22Rv1 (cell line): Measurements from ENCODE around the gene C1orf21.

ENCODE experiments used
- H3K27ac ChIP-seq: fragments of 450-650 bp; 2 replicates; pipeline ENCODE4 v1.5.1; 2017
- ZFX ChIP-seq: fragments of 450-650 bp; IDR thresholded peaks from 2 replicates; pipeline ENCODE4 v1.6.1; 2017; ENCODE audit warnings: antibody characterized with exemption, borderline replicate concordance
- TF ChIP-seq, protein P1 (sequence below): fragments of 450-650 bp; IDR thresholded peaks from 2 replicates; pipeline ENCODE4 v1.5.1; 2017; ENCODE audit warnings: mild to moderate bottlenecking

C1orf21 gene

GRCh38 chr1:184502161-184502560, 115.3 kb downstream of the C1orf21 start:
- no peak overlapping the region for H3K27ac ChIP-seq
- TF ChIP-seq, protein P1, sequence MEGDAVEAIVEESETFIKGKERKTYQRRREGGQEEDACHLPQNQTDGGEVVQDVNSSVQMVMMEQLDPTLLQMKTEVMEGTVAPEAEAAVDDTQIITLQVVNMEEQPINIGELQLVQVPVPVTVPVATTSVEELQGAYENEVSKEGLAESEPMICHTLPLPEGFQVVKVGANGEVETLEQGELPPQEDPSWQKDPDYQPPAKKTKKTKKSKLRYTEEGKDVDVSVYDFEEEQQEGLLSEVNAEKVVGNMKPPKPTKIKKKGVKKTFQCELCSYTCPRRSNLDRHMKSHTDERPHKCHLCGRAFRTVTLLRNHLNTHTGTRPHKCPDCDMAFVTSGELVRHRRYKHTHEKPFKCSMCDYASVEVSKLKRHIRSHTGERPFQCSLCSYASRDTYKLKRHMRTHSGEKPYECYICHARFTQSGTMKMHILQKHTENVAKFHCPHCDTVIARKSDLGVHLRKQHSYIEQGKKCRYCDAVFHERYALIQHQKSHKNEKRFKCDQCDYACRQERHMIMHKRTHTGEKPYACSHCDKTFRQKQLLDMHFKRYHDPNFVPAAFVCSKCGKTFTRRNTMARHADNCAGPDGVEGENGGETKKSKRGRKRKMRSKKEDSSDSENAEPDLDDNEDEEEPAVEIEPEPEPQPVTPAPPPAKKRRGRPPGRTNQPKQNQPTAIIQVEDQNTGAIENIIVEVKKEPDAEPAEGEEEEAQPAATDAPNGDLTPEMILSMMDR = no peak
- TF ChIP-seq ZFX = no peak

DNA sequence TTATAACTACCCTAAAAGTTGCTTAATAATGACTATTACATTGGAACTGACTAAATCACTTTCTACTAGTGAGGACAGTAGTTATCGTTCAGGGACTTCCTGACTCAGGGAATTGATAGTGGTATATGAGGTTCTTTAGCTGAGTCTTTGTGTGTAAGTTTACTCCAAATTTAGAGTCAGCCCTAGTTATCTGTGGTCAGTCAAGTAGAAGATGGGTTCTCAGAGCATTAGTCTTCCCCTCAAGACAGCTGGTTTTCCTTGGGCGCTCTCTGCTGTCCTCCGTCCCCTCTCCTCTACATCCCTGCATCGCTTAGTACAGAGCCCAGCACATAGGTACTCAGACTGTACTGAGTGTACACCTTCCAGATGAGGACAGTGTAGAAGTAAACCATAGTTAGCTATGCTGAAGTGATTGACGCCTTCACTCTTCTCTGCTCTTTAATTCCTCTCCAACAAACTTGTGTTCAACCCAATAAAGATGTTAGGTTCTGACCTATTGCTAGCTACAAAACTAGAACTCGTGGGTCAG, 116.5 kb downstream of the C1orf21 start:
- TF ChIP-seq ZFX = no peak
- TF ChIP-seq, protein P1 = no peak
- H3K27ac ChIP-seq = no peak overlapping the region

- TF ChIP-seq, protein P1 = no peak
- TF ChIP-seq ZFX = no peak
- peak overlapping the region; percentile 32 for H3K27ac ChIP-seq
Observed at GRCh38 chr1:184504040-184504954, 117.5 kb downstream of the C1orf21 start.

- TF ChIP-seq, protein P1 = no peak
- no peak for TF ChIP-seq ZFX
- peak overlapping the region; percentile 32 for H3K27ac ChIP-seq
Observed at GRCh38 chr1:184504955-184505338, 118.1 kb downstream of the C1orf21 start.

DNA sequence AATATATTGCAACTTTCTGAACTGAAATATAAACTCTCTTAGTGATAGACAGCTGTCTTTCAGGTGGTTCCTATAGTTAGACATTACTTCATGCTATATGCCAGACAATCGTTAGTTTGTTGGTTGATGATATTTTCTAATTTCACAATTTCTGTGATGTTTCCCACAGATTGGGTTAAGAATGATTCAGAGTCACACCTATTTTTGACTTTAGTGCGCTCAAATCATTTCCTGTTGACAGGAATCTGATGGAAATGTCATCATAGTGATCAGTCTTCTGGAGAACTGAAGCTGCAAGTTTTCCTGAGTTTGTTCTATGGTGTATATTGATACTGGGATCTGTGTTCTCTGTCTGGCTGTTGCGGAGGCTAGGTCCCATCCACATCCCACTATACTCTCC, 119.7 kb downstream of the C1orf21 start:
- TF ChIP-seq, protein P1 = no peak
- no peak for TF ChIP-seq ZFX
- H3K27ac ChIP-seq = no peak overlapping the region

DNA sequence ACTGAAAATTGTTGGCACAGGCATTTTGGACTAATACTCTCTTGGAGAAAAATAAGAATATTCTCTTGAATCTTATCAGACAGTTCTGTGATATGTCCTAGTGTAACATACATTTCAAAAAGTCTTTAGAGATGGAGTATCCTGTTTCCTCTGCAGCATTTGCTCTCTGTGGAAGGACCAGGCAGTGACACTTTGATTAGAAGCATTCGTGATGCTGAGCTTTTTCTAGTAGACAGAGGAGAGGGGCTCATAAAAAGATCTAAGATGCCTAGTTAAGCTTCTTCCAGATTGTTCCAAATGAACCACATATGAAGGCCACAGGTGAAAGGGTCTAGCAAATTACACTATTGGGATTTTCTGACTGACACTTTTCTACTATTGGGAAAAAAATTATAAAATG, 120.3 kb downstream of the C1orf21 start:
- no peak for TF ChIP-seq ZFX
- TF ChIP-seq, protein P1 = no peak
- no peak overlapping the region for H3K27ac ChIP-seq
